Urothelium cell line (cell line): ENCODE measurements around the gene ERCC6.
A peak's percentile ranks its signal among the peaks of the same experiment; 100 is the strongest.

ENCODE experiments used
- DNase-seq: peaks from one replicate; pipeline ENCODE4 v3.0.0; 2011; ENCODE audit warnings: low spot score, mixed read lengths
- FAIRE-seq: peaks from 2 replicates; lab custom pipeline; 2011; peaks lifted over from hg19 to GRCh38; lab: Jason Lieb, UNC

The ERCC6 gene

GRCh38 chr10:49538381-49539319 is at the start of gene ERCC6:
TSS of gene ERCC6 (minus strand) at chr10:49539121.
- peak; percentile 100 for DNase-seq
- peak; percentile 82 for FAIRE-seq

DNA sequence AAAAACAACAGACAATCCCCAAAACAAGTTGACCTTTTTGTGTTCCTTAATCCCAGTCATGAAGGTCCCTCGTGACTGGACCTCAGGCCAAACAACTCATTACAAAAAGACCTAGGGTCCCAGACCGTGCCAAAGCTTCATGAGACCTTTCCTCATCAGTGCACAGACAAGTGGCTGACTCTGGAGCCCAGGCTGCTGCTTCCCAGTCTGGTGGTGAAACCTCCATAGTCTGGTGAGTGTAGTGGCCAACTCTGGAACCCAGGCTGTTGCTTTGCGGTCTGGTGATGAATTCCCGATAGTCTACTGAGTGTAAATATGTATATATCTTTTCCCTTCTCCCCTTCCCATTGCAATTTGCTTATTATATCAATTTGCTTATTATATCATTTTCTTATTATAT is 49.1 kb upstream of the ERCC6 start:
- no peak for DNase-seq
- no peak for FAIRE-seq

DNA sequence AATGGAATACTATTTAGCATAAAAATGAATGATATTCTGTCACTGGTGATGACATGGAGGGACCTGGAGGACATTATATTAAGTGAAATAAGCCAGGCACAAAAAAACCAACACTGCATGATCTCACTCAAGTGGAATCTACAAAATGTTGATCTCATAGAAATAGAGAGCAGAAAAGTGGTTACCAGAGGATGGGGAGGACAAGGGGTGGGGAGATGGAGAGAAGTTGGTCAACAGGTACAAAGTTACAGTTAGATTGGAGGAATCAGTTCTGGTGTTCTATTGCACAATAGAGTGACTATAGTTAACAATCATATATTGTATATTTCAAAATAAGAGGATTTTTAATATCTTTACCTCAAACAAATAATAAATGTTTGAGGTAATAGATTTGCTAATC is 46.5 kb upstream of the ERCC6 start:
- FAIRE-seq (no peak), DNase-seq (no peak)

GRCh38 chr10:49579621-49580020 is 40.7 kb upstream of the ERCC6 start:
- no peak for DNase-seq
- FAIRE-seq: no peak

DNA sequence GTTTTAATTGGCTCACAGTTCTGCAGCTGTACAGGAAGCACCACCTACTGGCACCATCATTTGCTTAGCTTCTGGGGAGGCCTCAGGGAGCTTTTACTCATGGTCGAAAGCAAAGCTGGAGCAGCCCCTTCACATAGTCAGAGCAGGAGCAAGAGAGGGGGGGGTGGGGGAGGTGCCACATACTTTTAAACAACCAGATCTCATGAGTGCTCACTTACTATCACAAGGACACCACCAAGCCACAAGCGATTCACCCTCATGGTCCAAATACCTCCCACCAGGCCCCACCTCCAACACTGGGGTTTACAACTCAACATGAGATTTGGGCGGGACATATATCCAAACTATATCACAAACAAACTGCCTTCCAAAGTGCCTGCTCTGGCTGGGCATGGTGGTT is 39.5 kb upstream of the ERCC6 start:
- DNase-seq (no peak), FAIRE-seq (no peak)

- FAIRE-seq (no peak), DNase-seq (no peak)
Observed at GRCh38 chr10:49577182-49577925, 38.4 kb upstream of the ERCC6 start.

GRCh38 chr10:49575489-49576072 is 36.7 kb upstream of the ERCC6 start:
- no peak for FAIRE-seq

GRCh38 chr10:49572594-49573114 is 33.7 kb upstream of the ERCC6 start:
- FAIRE-seq (no peak), DNase-seq (no peak)

More at GRCh38 chr10:49575489-49576072, 36.7 kb upstream of the ERCC6 start:
- DNase-seq: no peak

DNA sequence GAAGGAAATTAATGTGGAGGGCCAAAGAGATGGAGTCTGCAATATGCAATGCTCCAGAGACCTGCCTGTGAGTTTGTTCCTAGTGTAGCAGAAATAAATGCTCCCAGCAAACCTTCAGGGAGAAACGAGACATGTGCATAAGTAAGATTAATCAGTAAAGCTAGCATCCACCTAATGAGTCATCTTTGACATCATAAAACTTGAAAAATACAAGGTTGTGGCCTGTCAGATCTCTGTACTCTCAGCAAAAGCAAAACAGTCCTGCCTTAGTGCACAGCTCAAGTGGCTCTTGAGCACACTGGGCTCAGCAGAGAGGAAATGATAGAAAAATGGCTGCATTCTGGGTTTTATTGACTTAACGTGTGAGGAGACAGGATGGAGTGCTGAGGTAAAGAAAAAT is 32.5 kb upstream of the ERCC6 start:
- FAIRE-seq (no peak), DNase-seq (no peak)

DNA sequence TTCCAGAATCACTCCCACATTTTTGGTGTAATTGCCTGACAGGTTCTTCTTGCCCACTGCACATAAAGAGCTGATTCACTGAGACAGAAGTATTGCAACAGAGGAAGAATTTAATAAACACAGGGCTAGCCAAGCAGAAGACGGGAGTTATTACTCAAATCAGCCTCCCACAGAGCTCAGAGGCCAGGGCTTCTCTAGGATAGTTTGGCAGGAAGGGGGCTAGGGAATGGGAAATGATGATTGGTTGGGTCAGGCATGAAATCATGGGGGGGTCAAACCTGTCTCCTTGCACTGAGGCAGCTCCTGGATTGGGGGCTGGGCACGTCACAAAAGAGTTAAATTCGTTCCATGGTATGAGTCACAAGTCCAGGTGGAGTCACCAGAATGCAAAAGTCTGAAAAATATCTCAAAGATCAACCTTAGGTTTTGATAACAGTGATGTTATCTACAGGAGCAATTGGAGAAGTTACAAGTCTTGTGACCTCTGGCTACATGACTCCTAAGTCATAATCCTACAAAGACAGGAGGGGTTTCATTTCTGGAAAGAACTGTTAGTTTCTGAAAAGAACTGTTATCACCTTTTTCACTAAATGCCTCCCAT is 30.2 kb upstream of the ERCC6 start:
- FAIRE-seq: no peak

GRCh38 chr10:49568235-49568634 is 29.3 kb upstream of the ERCC6 start:
- FAIRE-seq (no peak), DNase-seq (no peak)

More for the DNA sequence above, 30.2 kb upstream of the ERCC6 start:
- DNase-seq: no peak

DNA sequence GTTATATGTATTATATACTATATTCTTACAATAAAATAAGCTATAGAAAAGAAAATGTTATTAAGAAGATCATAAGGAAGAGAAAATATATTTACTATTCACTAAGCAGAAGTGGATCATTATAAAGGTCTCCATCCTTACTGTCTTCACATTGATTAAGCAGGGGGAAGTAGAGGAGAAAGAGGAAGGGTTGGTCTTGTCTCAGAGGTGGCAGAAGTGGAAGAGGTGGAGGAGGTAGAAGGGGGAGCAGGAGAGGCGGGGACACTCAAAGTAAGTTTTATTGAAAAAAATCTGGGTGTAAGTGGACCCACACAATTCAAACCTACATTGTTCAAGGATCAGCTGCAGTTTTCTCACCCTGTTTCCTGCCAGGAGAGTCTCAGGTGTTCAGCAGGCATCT is 28.9 kb upstream of the ERCC6 start:
- FAIRE-seq (no peak), DNase-seq (no peak)

GRCh38 chr10:49564461-49565009 is 25.6 kb upstream of the ERCC6 start:
- no peak for FAIRE-seq

GRCh38 chr10:49562893-49563292 is 24.0 kb upstream of the ERCC6 start:
- FAIRE-seq (no peak), DNase-seq (no peak)

More at GRCh38 chr10:49564461-49565009, 25.6 kb upstream of the ERCC6 start:
- DNase-seq: no peak

DNA sequence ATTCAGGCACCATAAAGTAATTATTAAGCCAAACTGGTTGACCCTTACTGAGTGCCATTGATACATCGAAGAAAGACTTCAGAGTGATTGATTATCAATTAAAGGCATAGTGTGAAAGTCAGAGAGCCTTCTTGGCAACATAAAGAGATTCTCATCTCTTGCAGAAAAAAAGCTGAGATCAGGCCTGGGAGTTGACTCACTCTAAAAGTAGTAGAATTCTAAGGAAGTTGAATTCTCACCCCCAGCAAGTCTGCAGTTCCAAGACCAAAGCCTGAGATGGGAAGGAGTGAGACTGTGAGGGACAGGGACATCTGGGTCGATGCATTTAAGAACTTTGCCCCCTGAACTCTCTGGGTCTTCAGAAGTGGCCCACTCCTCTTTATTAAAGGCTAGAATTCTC is 21.6 kb upstream of the ERCC6 start:
- DNase-seq (no peak), FAIRE-seq (no peak)

DNA sequence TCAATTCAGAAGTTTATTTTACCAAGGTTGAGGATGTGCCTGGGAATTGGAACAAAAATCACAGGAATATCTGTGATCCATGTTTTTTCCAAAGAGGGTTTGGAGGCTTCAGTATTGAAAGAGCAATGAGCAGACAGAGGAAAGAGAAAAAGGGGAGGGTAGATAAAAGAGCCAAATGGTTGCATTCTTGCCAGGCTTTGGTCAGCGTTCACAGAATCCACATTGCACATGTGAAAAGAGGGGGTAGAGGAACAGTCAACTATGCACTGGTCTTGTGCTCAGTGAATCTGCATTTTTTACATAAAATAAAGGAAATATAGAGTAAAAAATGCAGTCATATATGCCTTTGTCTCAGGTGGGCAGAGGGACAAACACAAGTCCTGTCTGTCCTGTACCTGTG is 20.6 kb upstream of the ERCC6 start:
- FAIRE-seq: no peak

GRCh38 chr10:49558190-49558589 is 19.3 kb upstream of the ERCC6 start:
- DNase-seq: no peak

More for the DNA sequence above, 20.6 kb upstream of the ERCC6 start:
- DNase-seq: no peak

DNA sequence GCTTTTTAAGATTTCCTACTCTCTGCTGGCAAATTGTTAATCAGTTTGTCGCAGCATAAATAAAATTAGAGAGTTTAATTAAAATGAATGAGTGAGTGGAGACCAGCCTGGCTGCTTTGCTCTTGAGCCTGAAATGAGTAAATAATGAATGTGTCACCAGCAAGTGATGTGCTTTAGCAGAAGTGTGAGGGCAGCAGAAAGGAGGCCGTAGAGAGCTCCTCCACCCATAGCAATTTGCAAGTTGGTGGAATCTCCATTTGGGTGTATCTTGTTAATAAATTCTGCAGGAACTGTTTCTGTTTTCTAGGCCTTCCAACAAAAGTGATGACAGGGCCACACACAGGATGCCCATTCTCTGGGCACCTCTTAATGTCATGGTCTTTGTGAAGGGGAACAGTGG is 18.8 kb upstream of the ERCC6 start:
- FAIRE-seq (no peak), DNase-seq (no peak)

More at GRCh38 chr10:49558190-49558589, 19.3 kb upstream of the ERCC6 start:
- FAIRE-seq: no peak

DNA sequence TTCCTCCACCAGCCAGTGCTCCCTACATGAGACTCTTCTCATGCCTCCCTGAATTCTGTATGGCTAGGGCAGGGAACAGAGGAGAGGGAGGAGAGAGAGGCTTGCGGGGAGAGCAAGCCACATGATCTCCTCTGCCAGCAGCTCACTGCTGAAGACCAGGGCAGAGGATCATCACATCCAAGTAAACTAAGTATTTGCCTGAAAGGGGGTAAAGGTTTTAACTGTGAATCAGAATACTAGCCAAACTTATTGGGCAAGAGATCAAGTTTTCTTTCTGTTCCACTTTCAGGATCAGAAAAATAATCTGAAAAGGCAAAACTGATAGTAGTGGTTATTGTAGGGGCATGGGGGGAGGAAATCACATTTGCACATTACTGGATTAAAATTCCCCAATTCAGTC is 17.8 kb upstream of the ERCC6 start:
- no peak for DNase-seq
- no peak for FAIRE-seq

DNA sequence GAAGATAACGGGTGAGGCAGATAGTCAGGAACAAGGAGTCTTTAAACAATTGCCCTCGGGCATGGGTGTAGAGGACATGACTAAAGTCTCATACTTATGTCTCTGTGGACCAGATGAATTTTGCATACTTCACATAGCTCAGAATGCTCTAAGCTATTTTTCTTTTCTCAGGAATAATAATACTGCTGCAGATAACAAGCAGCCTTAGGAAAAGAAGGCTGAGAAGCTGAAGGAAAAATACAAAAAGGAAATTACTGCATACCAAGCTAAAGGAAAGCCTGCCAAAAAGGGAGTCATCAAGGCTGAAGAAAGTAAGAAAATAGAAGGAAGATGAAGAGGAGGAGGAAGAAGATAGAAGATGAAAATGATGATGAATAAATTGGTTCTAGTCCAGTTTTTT is 13.4 kb upstream of the ERCC6 start:
- no peak for DNase-seq

More for the DNA sequence above, 13.4 kb upstream of the ERCC6 start:
- FAIRE-seq: no peak
